Osteoblast (primary cell): ENCODE data around the gene SGF29. TPM values are rescaled to one million over a fixed set of nuclear protein-coding genes. Genes with fewer than 3 reads are reported as not detected.
"Not testable (repeated sequence)": the region's sequence is repeated elsewhere in the genome, so short reads cannot be mapped to it uniquely, and the experiment has no call there.

Experiments used
- DNase-seq: peaks from one replicate; pipeline ENCODE4 v3.0.0; 2011; ENCODE audit warnings: low spot score, mixed read lengths; ENCODE audit not compliant: insufficient read length; ENCODE audit errors: missing footprints
- H2AFZ ChIP-seq: 2 replicates; pipeline ENCODE4 v1.6.0; 2011; ENCODE audit warnings: mild to moderate bottlenecking, low read length
- H3K27ac ChIP-seq: 2 replicates; pipeline ENCODE4 v1.5.1; 2011; ENCODE audit warnings: mild to moderate bottlenecking, low read depth, low read length, moderate library complexity
- H3K27me3 ChIP-seq: 2 replicates; pipeline ENCODE4 v1.6.0; 2012; ENCODE audit warnings: mild to moderate bottlenecking, control low read depth, inconsistent platforms, low read length, moderate library complexity; ENCODE audit not compliant: insufficient read depth
- H3K36me3 ChIP-seq: 2 replicates; pipeline ENCODE4 v1.5.1; 2011; ENCODE audit warnings: mild to moderate bottlenecking, low read length, control low read depth, moderate library complexity; ENCODE audit not compliant: insufficient read depth
- H3K4me1 ChIP-seq: 2 replicates; pipeline ENCODE4 v1.5.1; 2011; ENCODE audit warnings: mild to moderate bottlenecking, low read length, control low read depth, moderate library complexity; ENCODE audit not compliant: insufficient read depth
- H3K4me2 ChIP-seq: 2 replicates; pipeline ENCODE4 v1.6.0; 2011; ENCODE audit warnings: mild to moderate bottlenecking, low read length; ENCODE audit not compliant: insufficient read depth
- H3K4me3 ChIP-seq: fragments of 200-600 bp; sonication (generic); 3 replicates; pipeline ENCODE4 v1.5.1; 2012; ENCODE audit warnings: mild to moderate bottlenecking, low read length, inconsistent platforms; ENCODE audit not compliant: insufficient read depth
- H3K79me2 ChIP-seq: 2 replicates; pipeline ENCODE4 v1.6.0; 2012; ENCODE audit warnings: mild to moderate bottlenecking, low read length, control low read depth, inconsistent platforms; ENCODE audit not compliant: insufficient read depth
- H3K9me3 ChIP-seq: 2 replicates; pipeline ENCODE4 v1.5.1; 2011; ENCODE audit warnings: low read depth, low read length, control low read depth
- H4K20me1 ChIP-seq: 2 replicates; pipeline ENCODE4 v1.6.0; 2012; ENCODE audit warnings: mild to moderate bottlenecking, low read length, control low read depth; ENCODE audit not compliant: insufficient read depth
- total RNA-seq: library from RNA; depleted of rRNA; stranded (reverse); fragments of >200 nt; gene quantifications from 2 replicates; pipeline ENCODE4 v1.2.3, GENCODE V29; 2012
- TF ChIP-seq, protein P1 (sequence below): IDR thresholded peaks from 2 replicates; pipeline ENCODE4 v1.5.1; 2011; ENCODE audit warnings: mild to moderate bottlenecking, low read depth, low read length, moderate library complexity; ENCODE audit errors: extremely low read depth

SGF29 gene
- total RNA-seq, 1 donor, result 13.4 TPM

DNA sequence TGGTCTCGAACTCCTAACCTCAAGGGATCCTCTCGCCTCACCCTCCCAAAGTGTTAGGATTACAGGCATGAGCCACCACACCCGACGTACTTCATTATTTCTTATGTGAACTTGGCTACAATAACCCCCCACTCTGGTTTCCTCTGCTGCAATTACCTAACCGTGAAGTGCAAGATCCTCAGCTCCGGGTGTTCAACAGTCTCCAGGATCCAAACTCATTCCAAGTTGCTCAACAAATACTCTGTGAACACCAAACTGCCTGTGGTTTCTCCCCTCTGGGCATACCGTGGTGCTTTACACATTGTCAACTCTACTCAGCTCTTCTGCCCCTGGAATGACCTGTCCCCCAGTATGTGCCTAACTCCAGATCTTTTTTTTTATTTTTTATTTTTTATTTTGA, 62.9 kb downstream of the SGF29 start:
- Histone ChIP-seq H4K20me1 (no peaks in the 10 kb centered on the region), H3K79me2 (no peaks in the 10 kb centered on the region), H3K9me3 (no peaks in the 10 kb centered on the region), H2AFZ (no peak overlapping the region), H3K4me3 (no peak overlapping the region), H3K4me1 (no peaks in the 10 kb centered on the region), H3K36me3 (no peaks in the 10 kb centered on the region), H3K4me2 (no peak overlapping the region), H3K27me3 (no peaks in the 10 kb centered on the region), H3K27ac (no peak overlapping the region)
- TF ChIP-seq, protein P1, sequence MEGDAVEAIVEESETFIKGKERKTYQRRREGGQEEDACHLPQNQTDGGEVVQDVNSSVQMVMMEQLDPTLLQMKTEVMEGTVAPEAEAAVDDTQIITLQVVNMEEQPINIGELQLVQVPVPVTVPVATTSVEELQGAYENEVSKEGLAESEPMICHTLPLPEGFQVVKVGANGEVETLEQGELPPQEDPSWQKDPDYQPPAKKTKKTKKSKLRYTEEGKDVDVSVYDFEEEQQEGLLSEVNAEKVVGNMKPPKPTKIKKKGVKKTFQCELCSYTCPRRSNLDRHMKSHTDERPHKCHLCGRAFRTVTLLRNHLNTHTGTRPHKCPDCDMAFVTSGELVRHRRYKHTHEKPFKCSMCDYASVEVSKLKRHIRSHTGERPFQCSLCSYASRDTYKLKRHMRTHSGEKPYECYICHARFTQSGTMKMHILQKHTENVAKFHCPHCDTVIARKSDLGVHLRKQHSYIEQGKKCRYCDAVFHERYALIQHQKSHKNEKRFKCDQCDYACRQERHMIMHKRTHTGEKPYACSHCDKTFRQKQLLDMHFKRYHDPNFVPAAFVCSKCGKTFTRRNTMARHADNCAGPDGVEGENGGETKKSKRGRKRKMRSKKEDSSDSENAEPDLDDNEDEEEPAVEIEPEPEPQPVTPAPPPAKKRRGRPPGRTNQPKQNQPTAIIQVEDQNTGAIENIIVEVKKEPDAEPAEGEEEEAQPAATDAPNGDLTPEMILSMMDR, result no peak
- no peak for DNase-seq

DNA sequence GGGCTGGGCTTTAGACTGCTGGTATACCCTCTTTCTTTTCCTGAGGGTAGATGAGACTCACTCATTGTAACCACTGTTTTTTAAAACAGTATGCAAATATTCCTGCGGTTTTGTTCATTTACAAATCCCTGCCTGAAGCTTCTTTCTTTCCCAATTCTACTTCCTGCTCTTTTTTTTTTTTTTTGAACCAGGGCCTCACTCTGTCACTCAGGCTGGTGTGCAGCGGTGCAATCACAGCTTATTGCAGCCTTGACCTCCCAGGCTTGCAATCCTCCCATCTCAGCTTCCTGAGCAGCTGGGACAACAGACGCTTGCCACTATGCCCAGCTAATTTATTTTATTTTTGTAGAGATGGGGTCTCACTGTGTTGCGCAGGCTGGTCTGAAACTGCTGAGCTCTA, 64.2 kb downstream of the SGF29 start:
- no peaks in the 10 kb centered on the region for H3K27me3 ChIP-seq
- H3K36me3 ChIP-seq, result no peaks in the 10 kb centered on the region
- TF ChIP-seq, protein P1, result no peak
- H4K20me1 ChIP-seq, result no peaks in the 10 kb centered on the region
- H3K9me3 ChIP-seq, result no peaks in the 10 kb centered on the region
- H3K79me2 ChIP-seq, result no peaks in the 10 kb centered on the region
- H3K4me1 ChIP-seq, result no peaks in the 10 kb centered on the region
- H3K4me3 ChIP-seq, result no peak overlapping the region
- no peak overlapping the region for H3K27ac ChIP-seq
- no peak overlapping the region for H2AFZ ChIP-seq
- no peak for DNase-seq
- H3K4me2 ChIP-seq, result no peak overlapping the region

DNA sequence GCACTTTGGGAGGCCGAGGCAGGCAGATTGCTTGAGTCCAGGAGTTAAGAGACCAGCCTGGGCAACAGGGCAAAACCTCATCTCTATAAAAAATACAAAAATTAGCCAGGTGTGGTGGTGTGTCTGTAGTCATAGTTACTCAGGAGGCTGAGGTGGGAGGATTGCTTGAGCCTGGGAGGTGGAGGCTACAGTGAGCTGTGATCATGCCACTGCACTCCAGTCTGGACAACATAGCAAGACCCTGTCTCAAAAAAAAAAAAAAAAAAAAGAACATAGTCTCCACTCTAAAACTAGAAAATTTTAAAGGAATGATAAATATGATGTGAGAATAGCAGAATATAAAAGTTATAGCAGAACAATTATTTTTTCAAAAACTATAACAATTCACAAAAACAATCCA, 66.6 kb downstream of the SGF29 start:
- H3K4me3 ChIP-seq, H4K20me1 ChIP-seq, H3K36me3 ChIP-seq, H3K4me1 ChIP-seq, H3K27me3 ChIP-seq, H3K79me2 ChIP-seq, H3K4me2 ChIP-seq, H3K9me3 ChIP-seq, H2AFZ ChIP-seq, DNase-seq, H3K27ac ChIP-seq: not testable (repeated sequence)

DNA sequence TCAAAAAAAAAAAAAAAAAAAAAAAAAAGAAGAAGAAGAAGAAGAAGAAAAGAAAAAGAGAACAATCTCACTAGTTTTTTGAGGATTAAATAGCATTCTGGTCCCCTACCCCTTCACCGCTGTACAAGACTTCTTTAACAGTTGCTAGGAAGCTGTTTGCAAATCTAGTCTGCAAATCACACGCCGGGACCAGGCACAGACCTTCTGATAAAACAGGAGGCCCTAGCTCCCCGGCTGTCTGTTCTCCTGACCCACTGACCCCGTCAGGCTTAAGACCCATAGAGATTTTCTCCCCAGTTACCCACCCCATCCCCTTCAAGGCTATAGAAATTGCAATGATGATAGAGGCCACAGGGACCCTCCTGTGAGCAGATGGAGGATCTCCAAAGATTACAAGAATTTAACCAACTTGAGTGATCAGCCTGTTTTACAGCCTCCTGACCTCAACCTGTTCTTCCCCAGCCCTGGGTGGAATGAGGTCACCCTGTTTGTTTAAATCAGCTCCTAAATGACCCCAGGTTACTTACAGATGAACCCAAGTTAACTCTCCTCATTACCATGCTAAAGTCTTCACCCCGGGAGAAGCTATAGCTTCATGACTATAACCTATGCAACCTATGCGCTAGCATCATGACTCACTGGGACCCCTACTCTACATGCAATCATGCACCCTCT, 67.9 kb downstream of the SGF29 start:
- TF ChIP-seq, protein P1, result no peak
- no peak overlapping the region for H3K27ac ChIP-seq
- no peaks in the 10 kb centered on the region for H4K20me1 ChIP-seq
- H3K36me3 ChIP-seq, result no peaks in the 10 kb centered on the region
- no peak overlapping the region for H2AFZ ChIP-seq
- H3K4me3 ChIP-seq, result no peak overlapping the region
- H3K27me3 ChIP-seq, result no peaks in the 10 kb centered on the region
- no peaks in the 10 kb centered on the region for H3K79me2 ChIP-seq
- DNase-seq, result no peak
- no peaks in the 10 kb centered on the region for H3K4me1 ChIP-seq
- H3K9me3 ChIP-seq, result no peaks in the 10 kb centered on the region
- H3K4me2 ChIP-seq, result no peak overlapping the region

DNA sequence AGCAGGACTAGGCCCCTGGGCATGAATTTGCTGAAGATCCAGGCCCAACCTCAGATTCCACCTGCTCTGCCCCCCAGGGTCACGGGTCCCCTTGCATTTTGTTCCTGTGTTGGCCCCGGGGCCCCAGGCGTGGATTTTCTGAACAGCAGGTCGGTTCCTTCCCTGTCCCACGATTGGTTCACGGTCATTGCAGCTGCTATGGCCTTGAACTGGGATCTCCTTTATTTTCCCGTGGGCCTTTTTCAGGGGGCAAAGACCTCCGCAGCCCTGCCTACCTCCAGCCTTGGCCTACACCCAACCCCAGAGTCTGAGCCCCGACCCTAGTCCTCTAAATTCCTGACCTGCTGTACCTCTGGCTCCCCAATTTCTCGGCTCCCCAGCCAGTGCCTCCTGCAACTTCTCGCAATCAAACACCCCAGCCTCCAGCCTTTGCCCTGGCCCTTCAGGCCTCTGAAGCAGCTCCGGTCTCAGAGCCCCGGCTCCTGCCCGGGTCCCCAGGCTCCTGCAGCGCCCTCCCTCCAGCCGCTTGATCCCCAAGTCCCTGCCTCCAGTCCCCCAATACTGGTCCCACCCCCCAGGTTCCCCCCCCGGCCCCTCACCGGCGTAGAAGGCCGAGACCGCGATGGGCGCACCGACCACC, 68.9 kb downstream of the SGF29 start:
- H3K4me1 ChIP-seq, H3K9me3 ChIP-seq, DNase-seq, H4K20me1 ChIP-seq, H3K79me2 ChIP-seq, H2AFZ ChIP-seq, H3K36me3 ChIP-seq, H3K27me3 ChIP-seq, H3K27ac ChIP-seq: not testable (repeated sequence)
- peak overlapping the region; percentile 57 for H3K4me3 ChIP-seq
- peak overlapping the region; percentile 61 for H3K4me2 ChIP-seq
